Immature natural killer cell (primary cell): ENCODE results near the gene HSPA4L. TPM values are rescaled to one million over a fixed set of nuclear protein-coding genes. Genes with fewer than 3 reads are reported as not detected.

ENCODE experiments used
- DNase-seq, 3 donors: peaks; one replicate each; pipeline ENCODE4 v3.0.0; 2022; ENCODE audit warnings: mixed read lengths in 1 of 3
- H3K27ac Mint-ChIP-seq, 6 donors: one replicate each; pipeline ENCODE4 v1.8.0; 2020; ENCODE audit warnings: mixed read lengths in 6 of 6, mild to moderate bottlenecking in 5 of 6, inconsistent platforms in 4 of 6, moderate library complexity in 3 of 6
- H3K27me3 Mint-ChIP-seq, 3 donors: one replicate each; pipeline ENCODE4 v1.8.0; 2020 to 2021; ENCODE audit warnings: low read depth in 3 of 3, mild to moderate bottlenecking in 3 of 3, mixed read lengths in 3 of 3, moderate library complexity in 3 of 3, inconsistent platforms in 1 of 3
- H3K36me3 Mint-ChIP-seq, 3 donors: one replicate each; pipeline ENCODE4 v1.8.0; 2020; ENCODE audit warnings: mixed read lengths in 3 of 3, inconsistent platforms in 2 of 3, mild to moderate bottlenecking in 2 of 3
- H3K4me1 Mint-ChIP-seq, 2 donors: one replicate each; pipeline ENCODE4 v1.8.0; 2020; ENCODE audit warnings: inconsistent platforms in 2 of 2, mild to moderate bottlenecking in 2 of 2, mixed read lengths in 2 of 2, moderate library complexity in 1 of 2
- H3K4me3 Mint-ChIP-seq, 5 donors: one replicate each; pipeline ENCODE4 v1.8.0; 2020; ENCODE audit warnings: mild to moderate bottlenecking in 5 of 5, mixed read lengths in 5 of 5, inconsistent platforms in 3 of 5, moderate library complexity in 3 of 5
- H3K9me3 Mint-ChIP-seq, 6 donors: one replicate each; pipeline ENCODE4 v1.8.0; 2020; ENCODE audit warnings: mild to moderate bottlenecking in 6 of 6, mixed read lengths in 6 of 6, inconsistent platforms in 4 of 6, moderate library complexity in 3 of 6
- polyA plus RNA-seq, 3 donors: library from polyadenylated mRNA; unstranded; fragments of 300-500 nt; fragmentation: Illumina TruSeq; gene quantifications; one replicate each; pipeline ENCODE4 v1.2.3, GENCODE V29; 2021

HSPA4L gene
- polyA plus RNA-seq, 3 donors from 2014 or later, result not detected

DNA sequence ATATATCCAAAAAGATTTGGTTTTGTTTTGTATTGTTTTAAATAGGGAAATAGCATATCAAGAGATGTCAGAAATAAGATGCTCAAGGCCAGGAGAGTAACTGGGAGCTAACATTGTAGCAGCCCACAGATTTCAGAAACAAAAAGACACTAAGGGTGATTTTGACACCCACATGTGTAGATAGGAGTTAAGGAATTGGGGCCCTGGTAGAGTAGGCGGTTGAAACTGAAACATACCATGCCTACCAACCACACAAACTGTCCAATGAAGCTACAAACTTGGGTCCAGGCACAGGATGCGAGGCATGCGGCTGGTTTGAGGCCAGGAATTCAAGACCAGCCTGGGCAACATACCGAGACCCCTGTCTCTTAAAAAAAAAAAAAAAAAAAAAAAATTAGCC lies 6.3 kb upstream of the HSPA4L start:
- Mint-ChIP-seq H3K4me3 (no peak overlapping the region), H3K9me3 (peaks cover 0 to 5% (median 0%) of the 10 kb centered on the region in 6 donors), H3K27ac (no peak overlapping the region), H3K4me1 (peaks cover under 1 to 2% of the 10 kb centered on the region in 2 donors), H3K27me3 (peaks cover 2 to 10% (median 5%) of the 10 kb centered on the region in 3 donors), H3K36me3 (no peaks in the 10 kb centered on the region)
- DNase-seq, result no peak

DNA sequence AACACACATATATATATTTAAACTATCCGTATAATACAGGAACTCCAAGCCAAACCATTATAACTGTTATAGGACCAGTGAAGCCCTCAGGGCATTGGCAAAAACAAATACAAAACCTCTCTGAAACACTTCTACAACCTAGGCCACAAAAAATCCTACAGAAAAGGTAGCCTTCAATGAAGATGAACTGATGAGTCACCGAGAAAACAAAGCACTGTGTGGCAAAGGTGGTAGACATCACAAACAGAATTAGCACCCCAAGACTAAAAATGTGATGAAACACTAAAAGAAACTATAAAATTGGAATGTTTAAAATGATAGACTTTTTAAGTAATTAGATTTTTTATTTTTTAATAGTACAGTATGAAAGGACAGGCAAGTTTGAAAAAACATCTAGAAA lies 5.5 kb upstream of the HSPA4L start:
- no peak for DNase-seq
- Mint-ChIP-seq H3K4me1 (peaks cover 8% of the 10 kb centered on the region in 2 donors), H3K36me3 (no peaks in the 10 kb centered on the region), H3K27me3 (peaks cover 8 to 13% (median 11%) of the 10 kb centered on the region in 3 donors), H3K9me3 (peaks cover 0 to 7% (median 0%) of the 10 kb centered on the region in 6 donors), H3K4me3 (no peak overlapping the region), H3K27ac (no peak overlapping the region)

GRCh38 chr4:127777487-127777886 lies 4.6 kb upstream of the HSPA4L start:
- Mint-ChIP-seq H3K4me3 (no peak overlapping the region), H3K4me1 (peaks cover 10 to 12% of the 10 kb centered on the region in 2 donors), H3K27me3 (peaks cover 9 to 15% (median 13%) of the 10 kb centered on the region in 3 donors), H3K36me3 (no peaks in the 10 kb centered on the region), H3K27ac (no peak overlapping the region), H3K9me3 (peaks cover 0 to 7% (median 0%) of the 10 kb centered on the region in 6 donors)
- no peak for DNase-seq

GRCh38 chr4:127778102-127778501 lies 4.0 kb upstream of the HSPA4L start:
- no peaks in the 10 kb centered on the region for H3K36me3 Mint-ChIP-seq
- peaks cover 0 to 7% (median 0%) of the 10 kb centered on the region in 6 donors for H3K9me3 Mint-ChIP-seq
- H3K27me3 Mint-ChIP-seq, result peaks cover 15 to 19% (median 19%) of the 10 kb centered on the region in 3 donors
- H3K4me1 Mint-ChIP-seq, result peaks cover 15 to 19% of the 10 kb centered on the region in 2 donors
- no peak for DNase-seq
- H3K27ac Mint-ChIP-seq, result no peak overlapping the region
- no peak overlapping the region for H3K4me3 Mint-ChIP-seq

GRCh38 chr4:127780598-127780997 lies 1.5 kb upstream of the HSPA4L start:
- Mint-ChIP-seq H3K27me3 (peaks cover 19 to 21% (median 20%) of the 10 kb centered on the region in 3 donors), H3K36me3 (no peaks in the 10 kb centered on the region), H3K4me3 (peak overlapping the region; percentile 7 to 81 (median 69)), H3K4me1 (peaks cover 15 to 24% of the 10 kb centered on the region in 2 donors), H3K27ac (no peak overlapping the region), H3K9me3 (peaks cover 0 to 7% (median 0%) of the 10 kb centered on the region in 6 donors)
- DNase-seq, result no peak

GRCh38 chr4:127781300-127782024 lies 660 bp upstream of the HSPA4L start:
- Mint-ChIP-seq H3K4me1 (peaks cover 15 to 24% of the 10 kb centered on the region in 2 donors), H3K9me3 (peaks cover 0 to 7% (median 0%) of the 10 kb centered on the region in 6 donors), H3K36me3 (no peaks in the 10 kb centered on the region), H3K27ac (no peak overlapping the region), H3K4me3 (peak overlapping the region; percentile 45 to 81 (median 81)), H3K27me3 (peaks cover 19 to 21% (median 20%) of the 10 kb centered on the region in 3 donors)
- peak in 2 of 3 donors; percentile 11 to 19 for DNase-seq

- Mint-ChIP-seq H3K4me3 (peak overlapping the region; percentile 27 to 59 (median 45)), H3K27me3 (peaks cover 19 to 21% (median 20%) of the 10 kb centered on the region in 3 donors), H3K27ac (no peak overlapping the region), H3K9me3 (peaks cover 0 to 7% (median 0%) of the 10 kb centered on the region in 6 donors), H3K4me1 (peaks cover 15 to 24% of the 10 kb centered on the region in 2 donors), H3K36me3 (no peaks in the 10 kb centered on the region)
- DNase-seq, result no peak
Measured at GRCh38 chr4:127782025-127782274, 172 bp upstream of the HSPA4L start.

DNA sequence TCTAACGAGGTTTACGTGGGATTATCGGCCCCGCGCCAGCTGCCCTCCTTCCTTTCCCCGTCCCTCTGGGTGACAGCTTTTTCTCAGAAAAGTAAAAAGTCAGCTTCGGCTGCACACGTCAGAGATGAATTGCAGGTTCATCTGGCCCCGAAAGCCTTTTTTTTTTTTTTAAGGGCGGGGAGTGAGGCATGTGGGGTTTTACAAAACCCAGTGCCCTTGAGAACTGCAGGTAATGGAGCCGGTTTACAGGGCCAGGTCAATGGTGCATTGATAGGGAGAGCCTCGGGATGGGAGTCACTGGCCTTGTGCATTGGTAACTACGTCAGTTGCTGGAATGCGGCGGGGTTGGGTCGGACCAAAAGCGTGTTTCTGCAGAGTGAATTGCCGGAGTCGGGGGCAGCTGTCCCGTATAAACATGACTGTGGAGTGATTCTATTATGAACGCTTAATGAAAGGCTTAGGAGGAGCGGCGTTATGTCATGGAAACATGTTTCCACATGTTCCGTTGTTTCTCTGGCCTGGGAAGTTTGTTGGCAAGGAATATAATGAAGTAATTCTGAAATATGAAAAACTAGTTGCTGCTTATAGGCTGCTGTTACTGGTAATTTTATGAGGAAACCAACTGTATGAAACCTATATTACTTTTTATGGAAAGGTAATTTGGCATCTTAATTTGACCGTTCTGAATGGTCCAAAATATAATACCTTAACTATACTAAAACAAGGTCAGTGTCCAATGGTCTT lies 1.1 kb downstream of the HSPA4L start:
- H3K27ac Mint-ChIP-seq, result no peak overlapping the region
- no peak for DNase-seq
- H3K9me3 Mint-ChIP-seq, result peaks cover 0 to 7% (median 0%) of the 10 kb centered on the region in 6 donors
- H3K4me3 Mint-ChIP-seq, result peak overlapping the region; percentile 81 to 94 (median 87)
- no peaks in the 10 kb centered on the region for H3K36me3 Mint-ChIP-seq
- H3K4me1 Mint-ChIP-seq, result peaks cover 15 to 24% of the 10 kb centered on the region in 2 donors
- H3K27me3 Mint-ChIP-seq, result peaks cover 19 to 21% (median 20%) of the 10 kb centered on the region in 3 donors

DNA sequence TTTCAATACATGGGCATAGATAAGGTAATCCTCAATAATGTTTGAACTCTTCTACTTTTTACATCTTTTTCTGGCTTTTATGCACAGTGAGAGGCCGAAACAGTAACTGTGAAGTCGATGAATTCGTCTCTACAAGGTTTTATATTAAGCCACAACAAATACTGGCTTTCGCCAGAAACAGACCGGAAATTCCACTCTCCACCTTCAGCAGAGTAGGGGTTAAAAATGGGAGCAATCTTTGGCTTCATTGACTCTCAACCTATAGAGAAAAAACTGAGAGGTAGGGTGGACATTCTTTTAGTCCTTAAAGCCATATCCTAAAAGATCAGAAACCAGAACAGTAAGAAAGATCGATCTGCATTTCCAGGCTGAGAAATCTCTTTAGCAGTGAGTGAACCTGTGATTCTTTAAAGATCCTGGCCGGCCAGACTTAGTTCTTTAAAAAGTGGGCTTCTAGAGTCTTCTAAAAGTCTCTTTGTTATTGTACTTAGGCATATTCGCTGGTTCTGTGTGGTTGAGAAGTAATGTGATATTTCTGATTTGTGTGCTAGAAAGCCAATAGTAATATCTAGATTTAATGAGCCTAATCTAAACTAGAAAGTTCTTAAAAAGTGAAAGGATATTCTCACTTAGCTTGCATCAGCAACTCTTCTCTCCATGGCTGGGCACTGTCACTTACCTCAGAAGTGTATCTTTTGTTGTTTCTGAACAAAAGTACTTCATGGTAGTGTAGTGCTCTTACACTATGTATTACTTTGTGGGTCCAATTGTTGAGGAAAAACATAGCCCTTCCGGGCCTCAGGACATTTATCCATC lies 2.0 kb downstream of the HSPA4L start:
- Mint-ChIP-seq H3K27ac (no peak overlapping the region), H3K4me1 (peaks cover 15 to 24% of the 10 kb centered on the region in 2 donors), H3K36me3 (no peaks in the 10 kb centered on the region), H3K9me3 (peaks cover 0 to 3% (median 0%) of the 10 kb centered on the region in 6 donors), H3K4me3 (peak overlapping the region in 1 of 5 donors; percentile 29), H3K27me3 (peaks cover 20 to 21% (median 21%) of the 10 kb centered on the region in 3 donors)
- no peak for DNase-seq

DNA sequence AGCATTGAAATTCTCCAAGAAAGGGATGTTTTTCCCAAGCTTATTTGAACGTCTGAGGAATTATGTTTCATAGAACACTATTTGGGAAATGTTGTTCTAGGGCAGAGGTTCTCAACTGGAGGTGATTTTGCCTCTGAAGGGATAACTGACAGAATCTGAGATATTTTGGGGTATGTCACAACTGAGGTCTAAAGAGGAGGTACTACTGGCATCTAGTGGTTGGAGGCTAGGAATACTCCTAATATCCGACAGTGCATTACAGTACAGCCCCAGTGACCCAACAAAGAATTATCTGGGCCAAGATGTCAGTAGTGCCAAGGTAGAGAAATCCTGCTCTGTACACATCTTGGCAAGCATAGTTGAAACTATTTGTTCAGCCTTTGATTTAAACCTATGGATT lies 6.4 kb downstream of the HSPA4L start:
- DNase-seq, result no peak
- Mint-ChIP-seq H3K4me1 (peaks cover 0 to 2% of the 10 kb centered on the region in 2 donors), H3K27me3 (peaks cover 2 to 4% (median 3%) of the 10 kb centered on the region in 3 donors), H3K27ac (no peak overlapping the region), H3K4me3 (no peak overlapping the region), H3K36me3 (no peaks in the 10 kb centered on the region), H3K9me3 (no peaks in the 10 kb centered on the region)

DNA sequence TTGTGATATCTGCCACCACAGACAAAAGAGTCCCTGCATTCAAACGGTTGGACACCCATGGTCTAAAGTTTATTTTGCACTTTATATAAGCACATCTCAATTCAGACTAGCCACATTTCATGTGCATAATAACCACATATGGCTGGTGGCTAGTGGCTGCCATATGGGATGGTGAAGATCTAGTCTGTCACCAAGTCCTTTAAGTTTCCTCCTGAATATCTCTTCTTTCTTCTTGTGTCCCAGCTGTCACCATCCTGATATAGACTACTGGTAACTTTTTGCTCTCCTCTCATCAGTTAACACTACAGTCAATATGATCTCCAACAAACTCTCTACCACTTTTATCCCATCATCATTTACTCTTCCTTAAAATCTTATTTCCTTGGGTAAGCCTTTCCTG lies 9.3 kb downstream of the HSPA4L start:
- H3K9me3 Mint-ChIP-seq, result peaks cover 0 to 2% (median 0%) of the 10 kb centered on the region in 6 donors
- no peak for DNase-seq
- H3K36me3 Mint-ChIP-seq, result no peaks in the 10 kb centered on the region
- peaks cover 1 to 10% (median 3%) of the 10 kb centered on the region in 3 donors for H3K27me3 Mint-ChIP-seq
- no peak overlapping the region for H3K27ac Mint-ChIP-seq
- H3K4me1 Mint-ChIP-seq, result no peaks in the 10 kb centered on the region
- H3K4me3 Mint-ChIP-seq, result no peak overlapping the region

DNA sequence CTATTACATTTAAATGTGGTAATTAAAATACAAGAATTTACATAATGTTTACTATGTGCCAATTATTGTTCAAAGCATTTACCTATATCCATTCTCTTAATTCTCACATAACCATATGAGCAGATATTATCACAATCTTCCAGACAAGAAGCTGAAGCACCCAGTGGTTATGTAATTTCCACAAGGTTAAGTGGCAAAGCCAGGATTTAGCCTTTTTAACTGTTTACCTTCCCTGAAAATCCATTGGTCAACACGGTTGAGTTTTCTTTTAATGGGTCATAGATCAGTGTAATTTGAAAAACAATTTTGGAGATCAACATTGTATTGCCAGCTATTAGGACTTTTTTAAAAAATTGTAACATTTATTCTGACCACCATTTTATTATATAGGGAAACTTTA lies 11.4 kb downstream of the HSPA4L start:
- H3K36me3 Mint-ChIP-seq, result no peaks in the 10 kb centered on the region
- peaks cover 2 to 10% (median 3%) of the 10 kb centered on the region in 3 donors for H3K27me3 Mint-ChIP-seq
- H3K4me3 Mint-ChIP-seq, result no peak overlapping the region
- H3K27ac Mint-ChIP-seq, result no peak overlapping the region
- peaks cover 0 to 2% (median 2%) of the 10 kb centered on the region in 6 donors for H3K9me3 Mint-ChIP-seq
- H3K4me1 Mint-ChIP-seq, result no peaks in the 10 kb centered on the region
- DNase-seq, result no peak

DNA sequence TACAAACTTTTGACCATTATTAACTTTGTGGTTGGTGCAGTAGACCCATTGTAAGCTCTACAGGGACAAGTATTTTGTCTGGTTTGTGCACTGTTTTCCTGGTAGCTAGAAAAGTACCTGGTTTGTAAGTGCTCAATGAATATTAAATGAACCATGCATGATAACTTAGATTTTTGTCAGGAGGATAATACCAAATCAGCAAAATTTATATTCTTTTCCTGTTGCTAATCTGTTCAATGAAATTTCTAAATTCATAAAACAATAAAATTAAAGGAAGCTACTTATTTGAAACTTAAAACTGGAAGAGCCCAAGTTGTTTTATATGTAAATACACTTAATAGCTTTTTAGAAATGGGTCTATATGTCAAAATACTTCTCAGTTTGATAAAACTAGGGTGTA lies 17.6 kb downstream of the HSPA4L start:
- DNase-seq, result no peak
- Mint-ChIP-seq H3K4me3 (no peak overlapping the region), H3K9me3 (peaks cover 0 to 2% (median 2%) of the 10 kb centered on the region in 6 donors), H3K36me3 (no peaks in the 10 kb centered on the region), H3K27me3 (peaks cover 0 to 7% (median 1%) of the 10 kb centered on the region in 3 donors), H3K27ac (no peak overlapping the region), H3K4me1 (no peaks in the 10 kb centered on the region)
